ENCODE results near the gene CREBBP. TPM values are rescaled to one million over a fixed set of nuclear protein-coding genes. Genes with fewer than 3 reads are reported as not detected.

CREBBP gene
- total RNA-seq, 1 donor from 2014 or later: 151 TPM

GRCh38 chr16:3878610-3879009 is 1.9 kb downstream of the CREBBP start:
- H3K9me3 Mint-ChIP-seq: no peaks in the 10 kb centered on the region
- H3K27me3 Mint-ChIP-seq (ENCODE audit: low read depth): no peaks in the 10 kb centered on the region
- H3K27ac Mint-ChIP-seq: peak overlapping the region; percentile 96
- DNase-seq (ENCODE audit: low spot score in 2 of 2, unreplicated experiment in 2 of 2): no peak
- peak overlapping the region; percentile 90 for H3K4me3 Mint-ChIP-seq
- peaks cover 54% of the 10 kb centered on the region for H3K4me1 Mint-ChIP-seq
- no peak for TF ChIP-seq CTCF (IDR thresholded peaks at IDR 0.05; ENCODE audit: unreplicated experiment)
- H3K36me3 Mint-ChIP-seq: no peaks in the 10 kb centered on the region

- TF ChIP-seq CTCF (IDR thresholded peaks at IDR 0.05; ENCODE audit: unreplicated experiment): no peak
- H3K36me3 Mint-ChIP-seq: no peaks in the 10 kb centered on the region
- peaks cover 67% of the 10 kb centered on the region for H3K4me1 Mint-ChIP-seq
- H3K9me3 Mint-ChIP-seq: no peaks in the 10 kb centered on the region
- H3K4me3 Mint-ChIP-seq: peak overlapping the region; percentile 7
- DNase-seq (ENCODE audit: low spot score in 2 of 2, unreplicated experiment in 2 of 2): no peak
- no peaks in the 10 kb centered on the region for H3K27me3 Mint-ChIP-seq (ENCODE audit: low read depth)
- peak overlapping the region; percentile 62 for H3K27ac Mint-ChIP-seq
Measured at GRCh38 chr16:3876695-3877094, 3.8 kb downstream of the CREBBP start.

- no peak overlapping the region for H3K4me3 Mint-ChIP-seq
- H3K27ac Mint-ChIP-seq: no peak overlapping the region
- no peak for DNase-seq (ENCODE audit: low spot score in 2 of 2, unreplicated experiment in 2 of 2)
- no peak for TF ChIP-seq CTCF (IDR thresholded peaks at IDR 0.05; ENCODE audit: unreplicated experiment)
- H3K9me3 Mint-ChIP-seq: no peaks in the 10 kb centered on the region
- no peaks in the 10 kb centered on the region for H3K36me3 Mint-ChIP-seq
- no peaks in the 10 kb centered on the region for H3K27me3 Mint-ChIP-seq (ENCODE audit: low read depth)
- peaks cover 71% of the 10 kb centered on the region for H3K4me1 Mint-ChIP-seq
Measured at GRCh38 chr16:3876160-3876559, 4.4 kb downstream of the CREBBP start.

- no peaks in the 10 kb centered on the region for H3K9me3 Mint-ChIP-seq
- peaks cover 79% of the 10 kb centered on the region for H3K4me1 Mint-ChIP-seq
- no peaks in the 10 kb centered on the region for H3K27me3 Mint-ChIP-seq (ENCODE audit: low read depth)
- no peaks in the 10 kb centered on the region for H3K36me3 Mint-ChIP-seq
- DNase-seq (ENCODE audit: low spot score in 2 of 2, unreplicated experiment in 2 of 2): no peak
- TF ChIP-seq CTCF (IDR thresholded peaks at IDR 0.05; ENCODE audit: unreplicated experiment): no peak
- H3K27ac Mint-ChIP-seq: no peak overlapping the region
- no peak overlapping the region for H3K4me3 Mint-ChIP-seq
Measured at GRCh38 chr16:3874794-3875692, 5.5 kb downstream of the CREBBP start.

GRCh38 chr16:3874242-3874641 is 6.3 kb downstream of the CREBBP start:
- Mint-ChIP-seq H3K27ac (no peak overlapping the region), H3K4me1 (peaks cover 77% of the 10 kb centered on the region)

More at GRCh38 chr16:3874242-3874641, 6.3 kb downstream of the CREBBP start:
- TF ChIP-seq CTCF (IDR thresholded peaks at IDR 0.05; ENCODE audit: unreplicated experiment): no peak
- no peaks in the 10 kb centered on the region for H3K36me3 Mint-ChIP-seq
- H3K27me3 Mint-ChIP-seq (ENCODE audit: low read depth): no peaks in the 10 kb centered on the region
- H3K4me3 Mint-ChIP-seq: no peak overlapping the region
- H3K9me3 Mint-ChIP-seq: no peaks in the 10 kb centered on the region
- no peak for DNase-seq (ENCODE audit: low spot score in 2 of 2, unreplicated experiment in 2 of 2)

Measured in mesothelial cell of epicardium (in vitro differentiated cells).